Measurements from ENCODE around the gene TAPT1. TPM values are rescaled to one million over a fixed set of nuclear protein-coding genes. Genes with fewer than 3 reads are reported as not detected.
A peak's percentile ranks its signal among the peaks of the same experiment; 100 is the strongest.
"Not testable (repeated sequence)": the region's sequence is repeated elsewhere in the genome, so short reads cannot be mapped to it uniquely, and the experiment has no call there.

TAPT1 gene
- total RNA-seq, 3 donors from 2014 or later = 39.7 to 52.5 (median 43.0) TPM

DNA sequence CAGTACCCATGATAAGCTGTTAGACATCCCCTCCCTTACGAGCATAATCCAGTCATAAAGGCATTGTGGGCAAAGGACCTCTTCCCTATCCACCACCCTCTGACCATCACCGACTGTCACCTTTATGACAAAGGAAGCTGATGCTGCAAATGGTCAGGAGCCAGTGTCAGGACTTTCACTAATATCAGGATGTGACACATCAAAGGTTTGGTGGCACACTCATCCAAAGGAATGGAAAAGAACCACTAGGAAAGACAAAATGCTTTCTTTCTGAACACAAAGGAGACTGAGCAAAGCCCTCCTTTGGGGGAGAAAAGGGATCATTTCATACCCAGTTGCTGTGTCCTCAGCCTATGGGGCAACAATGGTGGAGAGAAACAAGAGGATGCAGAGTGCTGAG is 75.6 kb downstream of the TAPT1 start:
- Histone ChIP-seq H3K4me3 (no peak overlapping the region), H3K9me3 (no peaks in the 10 kb centered on the region), H3K4me1 (no peaks in the 10 kb centered on the region), H3K27ac (no peak overlapping the region), H3K27me3 (no peaks in the 10 kb centered on the region), H3K36me3 (no peaks in the 10 kb centered on the region)
- intact Hi-C loops (cut with DNase I; ENCODE audit: low total_unique reads) = no loop called here
- TF ChIP-seq, protein P1, sequence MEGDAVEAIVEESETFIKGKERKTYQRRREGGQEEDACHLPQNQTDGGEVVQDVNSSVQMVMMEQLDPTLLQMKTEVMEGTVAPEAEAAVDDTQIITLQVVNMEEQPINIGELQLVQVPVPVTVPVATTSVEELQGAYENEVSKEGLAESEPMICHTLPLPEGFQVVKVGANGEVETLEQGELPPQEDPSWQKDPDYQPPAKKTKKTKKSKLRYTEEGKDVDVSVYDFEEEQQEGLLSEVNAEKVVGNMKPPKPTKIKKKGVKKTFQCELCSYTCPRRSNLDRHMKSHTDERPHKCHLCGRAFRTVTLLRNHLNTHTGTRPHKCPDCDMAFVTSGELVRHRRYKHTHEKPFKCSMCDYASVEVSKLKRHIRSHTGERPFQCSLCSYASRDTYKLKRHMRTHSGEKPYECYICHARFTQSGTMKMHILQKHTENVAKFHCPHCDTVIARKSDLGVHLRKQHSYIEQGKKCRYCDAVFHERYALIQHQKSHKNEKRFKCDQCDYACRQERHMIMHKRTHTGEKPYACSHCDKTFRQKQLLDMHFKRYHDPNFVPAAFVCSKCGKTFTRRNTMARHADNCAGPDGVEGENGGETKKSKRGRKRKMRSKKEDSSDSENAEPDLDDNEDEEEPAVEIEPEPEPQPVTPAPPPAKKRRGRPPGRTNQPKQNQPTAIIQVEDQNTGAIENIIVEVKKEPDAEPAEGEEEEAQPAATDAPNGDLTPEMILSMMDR (IDR thresholded peaks at IDR 0.05) = no peak
- TF ChIP-seq POLR2AphosphoS5 (IDR thresholded peaks at IDR 0.05) (no peak), POLR2A (IDR thresholded peaks at IDR 0.05) (no peak)
- no peak for DNase-seq (ENCODE audit: low spot score in 2 of 2)

DNA sequence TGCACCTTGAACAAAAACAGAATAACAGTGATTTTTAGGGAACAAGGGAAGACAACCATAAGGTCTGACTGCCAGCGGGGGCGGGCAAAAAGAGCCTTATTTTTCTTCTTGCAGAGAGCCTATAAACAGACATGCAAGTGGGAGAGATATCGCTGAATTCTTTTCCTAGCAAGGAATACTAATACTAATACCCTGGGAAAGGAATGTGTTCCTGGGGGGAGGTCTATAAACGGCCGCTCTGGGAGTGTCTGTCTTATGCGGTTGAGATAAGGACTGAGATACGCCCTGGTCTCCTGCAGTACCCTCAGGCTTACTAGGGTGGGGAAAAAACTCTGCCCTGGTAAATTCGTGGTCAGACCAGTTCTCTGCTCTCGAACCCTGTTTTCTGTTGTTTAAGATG is 81.4 kb downstream of the TAPT1 start:
- DNase-seq (ENCODE audit: low spot score in 2 of 2); H3K4me3 ChIP-seq; intact Hi-C loops (cut with DNase I; ENCODE audit: low total_unique reads); H3K27ac ChIP-seq; H3K9me3 ChIP-seq; H3K36me3 ChIP-seq; H3K4me1 ChIP-seq; H3K27me3 ChIP-seq: not testable (repeated sequence)

DNA sequence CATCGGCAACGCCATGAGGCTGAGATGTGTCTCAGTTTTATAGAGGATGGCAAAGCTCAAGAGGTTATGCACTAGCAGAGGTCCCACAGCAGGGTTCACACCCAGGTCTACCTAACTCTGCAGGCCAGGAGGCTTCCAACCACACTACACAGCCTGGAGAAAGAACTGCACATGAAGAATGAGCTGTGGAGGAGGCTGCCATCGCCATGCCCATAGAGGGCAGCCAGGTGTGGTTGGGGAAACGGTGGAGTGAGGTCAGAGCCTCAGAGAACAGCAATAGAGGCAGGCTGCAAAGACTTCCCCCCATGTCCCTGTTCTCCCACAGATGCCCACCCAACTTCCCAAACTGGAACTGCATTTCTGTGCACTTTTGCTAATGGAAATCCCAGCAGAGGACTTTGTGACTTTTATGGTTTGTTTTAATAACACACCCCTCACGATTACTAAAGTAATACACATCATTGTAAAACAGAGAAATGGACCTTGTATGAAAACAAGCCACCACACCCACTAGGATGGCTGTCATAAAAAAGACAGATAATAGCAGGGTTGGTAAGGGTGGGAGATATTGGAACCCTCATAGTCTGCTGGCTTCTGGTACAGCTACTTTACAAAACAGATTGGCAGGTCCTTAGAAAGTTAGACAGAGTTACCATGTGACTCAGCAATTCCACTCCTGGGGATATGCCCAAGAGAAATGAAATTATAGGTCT is 83.5 kb downstream of the TAPT1 start:
- TF ChIP-seq POLR2A (IDR thresholded peaks at IDR 0.05) = no peak
- no peak for TF ChIP-seq POLR2AphosphoS5 (IDR thresholded peaks at IDR 0.05)
- TF ChIP-seq, protein P1 (IDR thresholded peaks at IDR 0.05) = no peak
- no peak overlapping the region for H3K4me3 ChIP-seq
- no peak for DNase-seq (ENCODE audit: low spot score in 2 of 2)
- peaks cover 8 to 17% of the 10 kb centered on the region in 2 donors for H3K4me1 ChIP-seq
- H3K27me3 ChIP-seq = no peaks in the 10 kb centered on the region
- intact Hi-C loops (cut with DNase I; ENCODE audit: low total_unique reads) = no loop called here
- no peak overlapping the region for H3K27ac ChIP-seq
- H3K9me3 ChIP-seq = peaks cover 5 to 6% of the 10 kb centered on the region in 2 donors
- no peaks in the 10 kb centered on the region for H3K36me3 ChIP-seq

DNA sequence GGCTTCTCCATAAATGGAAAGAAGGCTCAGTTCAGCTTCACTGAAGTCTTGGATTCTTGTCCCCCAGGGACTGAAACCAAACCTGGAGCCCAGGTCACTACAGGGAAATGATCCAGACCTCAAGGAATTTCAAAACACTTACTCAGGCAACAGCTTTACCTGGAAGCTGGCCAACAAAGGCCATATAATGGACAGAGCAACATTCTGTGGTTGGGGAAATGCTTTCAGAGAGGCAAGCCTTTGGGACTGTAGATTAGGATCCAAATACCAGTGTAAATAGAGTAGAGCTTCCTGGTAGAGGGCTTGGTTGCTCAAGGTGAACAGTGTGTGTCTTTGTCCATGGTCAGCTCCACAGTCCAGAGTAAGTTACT is 85.4 kb downstream of the TAPT1 start:
- H3K4me1 ChIP-seq = peaks cover 8 to 17% of the 10 kb centered on the region in 2 donors
- intact Hi-C loops (cut with DNase I; ENCODE audit: low total_unique reads) = no loop called here
- peak overlapping the region; percentile 92 to 93 for H3K27ac ChIP-seq
- no peaks in the 10 kb centered on the region for H3K36me3 ChIP-seq
- peak; percentile 63 to 95 for DNase-seq (ENCODE audit: low spot score in 2 of 2)
- H3K4me3 ChIP-seq = no peak overlapping the region
- no peak for TF ChIP-seq POLR2A (IDR thresholded peaks at IDR 0.05)
- TF ChIP-seq, protein P1 (IDR thresholded peaks at IDR 0.05) = no peak
- TF ChIP-seq POLR2AphosphoS5 (IDR thresholded peaks at IDR 0.05) = peak in 1 of 3 donors; percentile 77
- peaks cover 5 to 6% of the 10 kb centered on the region in 2 donors for H3K9me3 ChIP-seq
- H3K27me3 ChIP-seq = no peaks in the 10 kb centered on the region

DNA sequence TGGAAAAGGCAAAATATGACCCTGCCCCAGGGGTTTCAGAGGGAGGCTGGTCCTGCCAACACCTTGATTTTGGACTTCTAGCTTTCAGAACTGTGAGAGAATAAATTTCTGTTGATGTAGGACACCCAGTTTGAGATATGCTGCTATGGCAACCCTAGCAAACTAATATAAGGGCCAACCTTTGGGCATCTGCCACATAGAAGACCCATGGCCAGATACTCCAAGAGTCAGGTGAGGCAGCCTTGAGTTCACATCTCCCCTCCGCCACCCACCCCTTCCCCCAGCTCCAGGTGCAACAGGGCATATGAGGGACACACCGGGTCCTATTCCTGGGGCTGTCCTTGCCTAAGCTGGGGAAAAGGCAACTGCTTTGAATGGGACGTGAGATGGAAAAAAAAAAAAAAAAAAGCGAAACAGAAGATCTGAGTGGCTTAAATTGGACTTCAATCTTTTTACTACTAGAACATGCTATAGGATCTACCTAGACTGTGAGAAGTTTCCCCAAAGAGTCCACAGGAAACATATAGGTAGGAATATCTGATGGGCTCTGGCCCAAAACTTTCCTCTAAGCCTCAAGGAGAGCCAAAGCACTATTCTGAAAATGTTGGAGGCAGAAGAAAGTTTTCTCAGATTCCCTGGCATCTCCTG is 85.9 kb downstream of the TAPT1 start:
- DNase-seq (ENCODE audit: low spot score in 2 of 2) = no peak
- no peak overlapping the region for H3K4me3 ChIP-seq
- intact Hi-C loops (cut with DNase I; ENCODE audit: low total_unique reads) = no loop called here
- peak overlapping the region; percentile 92 to 93 for H3K27ac ChIP-seq
- no peaks in the 10 kb centered on the region for H3K27me3 ChIP-seq
- H3K9me3 ChIP-seq = peaks cover 5 to 6% of the 10 kb centered on the region in 2 donors
- TF ChIP-seq POLR2AphosphoS5 (IDR thresholded peaks at IDR 0.05) (no peak), POLR2A (IDR thresholded peaks at IDR 0.05) (no peak)
- TF ChIP-seq, protein P1 (IDR thresholded peaks at IDR 0.05) = no peak
- peaks cover 8 to 17% of the 10 kb centered on the region in 2 donors for H3K4me1 ChIP-seq
- H3K36me3 ChIP-seq = no peaks in the 10 kb centered on the region
